ENCODE data around the gene WIF1.

DNA sequence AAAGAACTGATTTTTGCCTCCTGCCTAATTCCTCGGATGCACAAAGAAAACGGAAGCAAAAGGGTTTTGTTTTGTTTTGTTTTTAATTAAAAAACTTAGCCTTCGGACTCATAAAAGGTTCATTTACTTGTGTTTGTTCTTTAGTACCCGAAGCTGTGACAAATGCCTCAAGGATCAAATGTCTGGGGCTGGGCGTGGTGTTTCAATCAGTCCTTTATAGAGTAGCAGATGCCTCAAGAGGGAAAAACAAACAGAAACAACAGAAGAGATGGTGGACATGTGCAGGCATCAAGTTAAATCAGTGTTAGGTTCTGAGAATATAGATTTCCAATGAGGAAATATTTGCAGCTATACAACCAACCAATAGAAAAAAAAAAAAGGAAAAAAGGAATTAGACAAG is 1.6 kb upstream of the WIF1 start:
- TF ChIP-seq, protein P1, sequence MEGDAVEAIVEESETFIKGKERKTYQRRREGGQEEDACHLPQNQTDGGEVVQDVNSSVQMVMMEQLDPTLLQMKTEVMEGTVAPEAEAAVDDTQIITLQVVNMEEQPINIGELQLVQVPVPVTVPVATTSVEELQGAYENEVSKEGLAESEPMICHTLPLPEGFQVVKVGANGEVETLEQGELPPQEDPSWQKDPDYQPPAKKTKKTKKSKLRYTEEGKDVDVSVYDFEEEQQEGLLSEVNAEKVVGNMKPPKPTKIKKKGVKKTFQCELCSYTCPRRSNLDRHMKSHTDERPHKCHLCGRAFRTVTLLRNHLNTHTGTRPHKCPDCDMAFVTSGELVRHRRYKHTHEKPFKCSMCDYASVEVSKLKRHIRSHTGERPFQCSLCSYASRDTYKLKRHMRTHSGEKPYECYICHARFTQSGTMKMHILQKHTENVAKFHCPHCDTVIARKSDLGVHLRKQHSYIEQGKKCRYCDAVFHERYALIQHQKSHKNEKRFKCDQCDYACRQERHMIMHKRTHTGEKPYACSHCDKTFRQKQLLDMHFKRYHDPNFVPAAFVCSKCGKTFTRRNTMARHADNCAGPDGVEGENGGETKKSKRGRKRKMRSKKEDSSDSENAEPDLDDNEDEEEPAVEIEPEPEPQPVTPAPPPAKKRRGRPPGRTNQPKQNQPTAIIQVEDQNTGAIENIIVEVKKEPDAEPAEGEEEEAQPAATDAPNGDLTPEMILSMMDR (IDR thresholded peaks at IDR 0.05), result no peak
- no peak for TF ChIP-seq ZFX (IDR thresholded peaks at IDR 0.05; ENCODE audit: borderline replicate concordance)
